ENCODE results near the gene ANP32E. TPM values are rescaled to one million over a fixed set of nuclear protein-coding genes. Genes with fewer than 3 reads are reported as not detected.
A peak's percentile ranks its signal among the peaks of the same experiment; 100 is the strongest.

The ANP32E gene
- total and polyA plus RNA-seq, 2 of the 4 experiments (the other 2 are of a cell fraction): 5.9 to 18.4 TPM

GRCh38 chr1:150176593-150176992 is 59.3 kb downstream of the ANP32E start:
- intact Hi-C loops (cut with micrococcal nuclease): no loop called here
- DNase-seq: no peak
- H3K36me3 ChIP-seq (ENCODE audit: control insufficient read depth, insufficient read depth, low read length): no peaks in the 10 kb centered on the region

More at GRCh38 chr1:150176593-150176992, 59.3 kb downstream of the ANP32E start:
- Histone ChIP-seq H2AK9ac (replicated peaks; ENCODE audit: low read depth, low read length, poor library complexity) (no peak overlapping the region), H4K91ac (ENCODE audit: insufficient read depth, low read depth, low read length) (no peak overlapping the region), H3K9me1 (ENCODE audit: insufficient read depth, low read length) (peaks cover 8% of the 10 kb centered on the region; the same call in 1 of the 2 replicates), H2BK120ac (ENCODE audit: low read depth, low read length) (no peak overlapping the region), H3K23ac (ENCODE audit: low read depth, low read length) (no peak overlapping the region), H3K14ac (replicated peaks; ENCODE audit: low read depth, low read length) (no peak overlapping the region), H3K9ac (ENCODE audit: low read depth, low read length) (no peak overlapping the region), H2BK15ac (ENCODE audit: low read depth, low read length) (no peak overlapping the region), H3K9me3 (ENCODE audit: control insufficient read depth, insufficient read depth, low read length) (no peaks in the 10 kb centered on the region), H2AFZ (replicated peaks; ENCODE audit: low read length, poor library complexity) (no peak overlapping the region), H3K27me3 (ENCODE audit: control insufficient read depth, insufficient read depth, low read length) (no peaks in the 10 kb centered on the region), H3K4ac (ENCODE audit: low read depth, low read length) (no peak overlapping the region), H4K5ac (ENCODE audit: low read depth, low read length) (no peak overlapping the region), H3K56ac (ENCODE audit: extremely low read depth, insufficient read depth, low read length) (no peak overlapping the region), H3K4me1 (ENCODE audit: control insufficient read depth, insufficient read depth, low read length) (peaks cover 4% of the 10 kb centered on the region), H3K4me3 (ENCODE audit: insufficient read depth, low read depth, low read length) (no peak overlapping the region), H3K27ac (ENCODE audit: insufficient read depth, low read length) (no peak overlapping the region), H2AK5ac (ENCODE audit: low read depth, low read length) (no peak overlapping the region), H3K18ac (ENCODE audit: low read depth, low read length) (no peak overlapping the region), H3K4me2 (ENCODE audit: low read depth, low read length) (no peak overlapping the region), H4K8ac (ENCODE audit: low read depth in 2 of 2, low read length in 2 of 2) (no peak overlapping the region), H2BK20ac (ENCODE audit: low read depth, low read length) (no peak overlapping the region), H4K20me1 (ENCODE audit: insufficient read depth, low read length) (no peaks in the 10 kb centered on the region), H2BK5ac (ENCODE audit: low read depth, low read length, poor library complexity, severe bottlenecking) (no peak overlapping the region), H3K79me1 (ENCODE audit: low read depth in 1 of 2, low read length in 2 of 2) (no peaks in the 10 kb centered on the region)
- dilution Hi-C loops (cut with HindIII; ENCODE audit: low sequenced_read_pairs, unreplicated experiment): no loop called here
- 93% methylated on average over 3 of the region's 3 CpGs; no CpG with 5 or more reads in 1 of the 2 experiments for WGBS, 2 experiments (ENCODE audit: extremely low coverage in 2 of 2, insufficient read length in 1 of 2)
- BruUV-seq (replicated peaks): no TSS peak
- in situ Hi-C loops (cut with MboI; ENCODE audit: low sequenced_read_pairs): no loop called here
- no peak for TF ChIP-seq ELK1 (IDR thresholded peaks at IDR 0.05; ENCODE audit: borderline replicate concordance, low read depth, low read length)
- TF ChIP-seq CEBPB (IDR thresholded peaks at IDR 0.05; ENCODE audit: low read depth, low read length): peak; percentile 40; the same call in 1 of the 2 replicates
- no peak for ATAC-seq (ENCODE audit: low read depth)
- ChIA-PET CTCF (interaction anchor here (1.2 kb wide), 1 partner anchor 11 kb away, joined by 8 read pairs; no protein-coding TSS in a partner anchor), POLR2A (ENCODE audit: unreplicated experiment) (no interaction called here)

All from IMR-90 (cell line).